Esophagus squamous epithelium (tissue), 4 donors: ENCODE data around the gene COL8A1.

ENCODE experiments used
- CTCF ChIP-seq, 6 experiments: fragments of 450-650 bp in 4 of 6; fragments of 200-600 bp in 2 of 6; sonication (generic) in 2 of 6; IDR thresholded peaks; one replicate each; pipeline ENCODE4 v1.5.1; 2016 to 2019; ENCODE audit warnings: antibody characterized with exemption in 6 of 6, mild to moderate bottlenecking in 4 of 6, moderate library complexity in 4 of 6
- POLR2A ChIP-seq, 4 donors: fragments of 450-650 bp; IDR thresholded peaks; one replicate each; pipeline ENCODE4 v1.6.1; 2017; ENCODE audit warnings: antibody characterized with exemption in 4 of 4, mild to moderate bottlenecking in 4 of 4, moderate library complexity in 3 of 4

GRCh38 chr3:99601515-99601914 is 36.9 kb upstream of the COL8A1 start:
- no peak for TF ChIP-seq CTCF (IDR thresholded peaks at IDR 0.05)
- no peak for TF ChIP-seq POLR2A (IDR thresholded peaks at IDR 0.05)
